Left hindlimb (tissue), 1 donor: ENCODE data around the gene CACNA1D.

ENCODE experiments used
- DNase-seq: peaks from one replicate; pipeline ENCODE4 v3.0.0-alpha.2; 2018

The CACNA1D gene

DNA sequence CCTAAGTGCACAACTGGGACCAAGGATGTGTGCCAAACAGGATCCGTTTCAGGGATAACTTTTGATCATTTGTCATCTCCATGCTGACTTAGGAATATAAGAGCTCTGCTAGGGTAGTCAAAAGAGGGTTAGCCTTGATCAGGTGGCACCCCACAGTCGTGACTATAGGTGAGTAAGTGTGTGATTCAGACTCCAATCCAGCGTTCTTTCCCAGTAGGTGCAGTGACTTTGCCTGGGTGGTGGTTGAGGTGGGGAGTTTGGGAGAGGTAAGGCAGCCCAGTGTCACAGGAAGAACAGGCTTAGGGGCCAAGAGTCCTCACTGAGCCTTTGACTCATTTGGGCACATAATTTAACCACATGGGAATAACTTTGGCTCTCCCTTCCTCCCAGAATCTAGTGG is 300.8 kb downstream of the CACNA1D start:
- DNase-seq, result no peak

DNA sequence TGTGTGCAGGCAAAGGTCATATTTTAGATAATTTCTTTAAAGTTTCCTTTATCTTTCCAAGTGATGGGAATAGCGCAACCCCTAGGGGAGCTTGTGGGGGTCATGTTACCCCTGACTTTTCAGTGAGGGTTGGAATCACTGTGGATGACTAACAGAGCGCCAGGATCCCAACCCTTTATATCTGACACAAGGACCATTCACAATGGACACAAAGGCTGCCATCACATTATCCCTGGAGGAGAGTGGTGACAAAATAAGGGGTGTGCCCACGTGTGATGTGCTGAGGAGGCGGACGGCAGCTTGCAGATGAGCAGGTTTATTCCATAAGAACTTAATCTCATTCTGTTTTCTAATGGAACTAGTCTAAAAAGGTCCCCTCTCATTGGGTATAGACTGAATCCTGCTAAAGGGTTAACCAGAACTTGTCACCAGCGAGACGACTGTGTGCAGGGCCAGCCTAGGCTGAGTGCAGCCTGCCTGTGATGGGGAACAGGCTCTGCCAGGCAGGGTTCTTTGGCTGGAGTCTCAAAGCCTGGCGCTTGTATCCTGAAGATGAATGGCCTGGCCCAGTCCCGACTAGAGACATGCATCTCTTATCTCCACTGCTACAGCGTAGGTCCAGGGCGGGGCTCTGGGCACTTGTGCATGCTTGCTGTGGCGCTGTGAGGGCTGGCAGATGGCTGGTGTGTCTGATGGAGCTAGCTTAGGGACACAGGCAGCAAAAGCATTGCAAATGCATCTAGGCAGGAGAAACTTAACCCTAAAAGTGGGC is 301.6 kb downstream of the CACNA1D start:
- DNase-seq, result no peak

DNA sequence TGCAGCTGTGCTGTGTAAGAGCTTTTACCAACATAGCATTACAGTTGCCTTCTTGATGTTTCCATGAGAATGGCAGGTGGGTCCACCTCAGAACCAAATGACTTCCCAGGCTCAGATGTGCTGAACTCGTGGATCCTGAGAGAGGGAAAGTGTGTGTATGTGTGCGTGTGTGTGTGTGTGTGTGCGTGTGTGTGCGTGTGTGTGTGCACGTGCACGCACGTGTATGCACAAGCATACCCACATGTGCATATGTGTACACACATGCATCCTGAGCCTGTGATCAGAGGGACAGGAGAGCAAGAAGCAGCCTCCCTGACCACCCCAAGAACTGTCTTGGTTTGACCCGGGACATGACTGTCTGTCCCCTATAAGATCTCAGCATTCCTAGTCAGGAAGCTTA is 303.7 kb downstream of the CACNA1D start:
- no peak for DNase-seq

DNA sequence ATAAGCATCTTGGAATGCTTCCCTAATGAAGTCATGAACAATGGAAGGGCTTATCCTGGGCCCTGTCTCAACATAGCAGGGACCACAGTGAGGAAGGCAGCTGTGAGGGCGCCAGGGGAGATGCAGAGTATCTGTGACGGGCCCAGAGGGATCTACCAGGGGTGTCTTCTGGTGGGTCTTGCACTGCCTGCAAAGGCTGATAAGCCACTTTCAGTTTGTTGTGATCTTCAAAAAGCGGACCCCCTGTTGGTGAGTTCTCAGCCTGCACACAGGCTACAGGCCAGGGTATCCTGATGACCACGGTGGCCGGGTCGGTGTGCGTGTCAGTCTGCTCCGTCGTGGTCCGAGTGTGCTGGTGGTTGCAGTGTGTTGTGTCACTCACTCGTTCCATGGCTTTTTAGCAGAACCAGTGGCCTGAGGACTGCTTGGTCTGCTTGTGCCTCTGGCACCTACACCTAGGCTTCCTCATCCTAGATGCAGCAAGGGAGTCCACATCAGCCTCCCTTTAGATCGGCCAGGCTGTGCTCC is 305.0 kb downstream of the CACNA1D start:
- DNase-seq, result no peak

DNA sequence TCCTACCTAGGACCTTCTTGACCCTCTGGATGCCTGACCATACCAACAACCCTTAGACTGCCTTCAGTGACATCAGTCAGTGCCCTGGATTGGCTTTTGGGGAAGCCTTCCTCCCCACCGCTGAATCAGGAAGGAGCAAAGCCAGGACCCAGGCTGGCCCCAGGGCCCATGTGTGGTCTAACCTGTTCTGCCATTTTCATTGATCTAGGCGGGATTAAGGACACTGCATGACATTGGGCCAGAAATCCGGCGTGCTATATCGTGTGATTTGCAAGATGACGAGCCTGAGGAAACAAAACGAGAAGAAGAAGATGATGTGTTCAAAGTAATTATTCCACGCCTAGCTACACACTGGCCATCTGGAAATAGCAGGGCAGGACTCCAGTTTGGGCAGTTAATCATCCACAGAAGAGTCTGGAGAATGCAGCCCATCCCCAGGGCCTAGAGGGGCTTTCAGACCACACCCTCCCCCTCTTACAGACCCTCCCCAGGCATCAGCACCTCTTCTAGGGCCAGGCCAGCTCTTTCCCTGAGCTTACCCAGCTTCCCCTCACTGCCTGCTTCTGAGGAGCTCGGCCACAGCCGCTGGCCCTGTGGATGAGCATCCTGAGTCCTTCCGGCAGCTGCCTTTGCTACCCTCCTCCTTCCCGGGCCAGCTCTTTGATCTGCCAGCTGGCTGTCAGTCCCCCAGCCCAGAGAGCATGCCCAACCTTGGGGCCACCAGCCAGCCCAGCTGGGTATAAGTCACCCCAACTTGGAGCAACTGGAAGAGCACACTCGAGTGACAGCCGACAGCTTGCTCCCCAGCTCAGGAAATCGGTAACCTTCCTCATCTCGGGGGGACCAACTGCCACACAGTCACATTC is 305.9 kb downstream of the CACNA1D start:
- no peak for DNase-seq

DNA sequence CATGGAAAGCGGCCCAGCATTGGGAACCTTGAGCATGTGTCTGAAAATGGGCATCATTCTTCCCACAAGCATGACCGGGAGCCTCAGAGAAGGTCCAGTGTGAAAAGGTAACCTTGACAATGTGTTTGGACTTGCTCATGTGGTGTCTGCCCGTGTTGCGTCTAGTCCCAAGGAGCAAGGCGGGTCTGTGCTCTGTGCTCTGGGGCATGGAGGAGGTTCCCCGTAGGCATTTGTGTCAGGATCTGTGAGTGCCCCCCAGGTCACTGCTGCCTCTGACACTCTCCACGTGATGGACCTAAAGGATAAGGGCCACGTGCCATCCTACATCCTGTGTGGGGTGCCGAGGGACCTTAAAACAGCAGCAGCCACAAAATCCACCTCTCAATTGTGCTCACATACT is 306.9 kb downstream of the CACNA1D start:
- DNase-seq, result no peak

DNA sequence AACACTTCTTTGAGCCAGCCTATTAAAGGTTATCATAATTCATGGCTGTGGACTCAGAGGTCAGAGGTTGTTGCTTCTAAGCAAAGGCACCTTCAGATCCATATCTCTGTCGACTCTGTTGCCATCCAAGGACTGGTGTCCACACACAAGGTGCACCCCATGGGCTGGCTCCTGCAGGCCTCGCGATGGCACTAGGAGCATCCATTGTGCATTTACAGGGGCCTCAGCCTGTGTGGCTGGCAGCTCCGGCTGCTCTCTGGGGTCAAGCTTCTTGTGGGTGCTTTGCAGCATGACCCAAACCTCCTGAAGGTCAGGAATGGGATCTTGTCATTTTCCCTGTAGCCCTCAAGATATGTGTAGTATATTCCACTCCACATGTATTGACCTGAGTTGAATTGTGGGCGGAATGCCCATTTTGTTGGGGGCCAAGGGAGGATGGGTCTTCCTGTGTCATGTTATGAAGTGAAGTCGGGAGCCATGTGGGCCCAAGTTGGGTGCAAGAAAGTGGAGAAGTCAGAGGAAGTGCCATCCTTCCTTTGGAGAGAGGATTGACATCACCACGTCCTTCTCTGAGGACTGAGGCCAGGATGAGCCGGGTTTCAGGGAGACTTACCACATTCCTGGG is 308.0 kb downstream of the CACNA1D start:
- DNase-seq, result no peak

DNA sequence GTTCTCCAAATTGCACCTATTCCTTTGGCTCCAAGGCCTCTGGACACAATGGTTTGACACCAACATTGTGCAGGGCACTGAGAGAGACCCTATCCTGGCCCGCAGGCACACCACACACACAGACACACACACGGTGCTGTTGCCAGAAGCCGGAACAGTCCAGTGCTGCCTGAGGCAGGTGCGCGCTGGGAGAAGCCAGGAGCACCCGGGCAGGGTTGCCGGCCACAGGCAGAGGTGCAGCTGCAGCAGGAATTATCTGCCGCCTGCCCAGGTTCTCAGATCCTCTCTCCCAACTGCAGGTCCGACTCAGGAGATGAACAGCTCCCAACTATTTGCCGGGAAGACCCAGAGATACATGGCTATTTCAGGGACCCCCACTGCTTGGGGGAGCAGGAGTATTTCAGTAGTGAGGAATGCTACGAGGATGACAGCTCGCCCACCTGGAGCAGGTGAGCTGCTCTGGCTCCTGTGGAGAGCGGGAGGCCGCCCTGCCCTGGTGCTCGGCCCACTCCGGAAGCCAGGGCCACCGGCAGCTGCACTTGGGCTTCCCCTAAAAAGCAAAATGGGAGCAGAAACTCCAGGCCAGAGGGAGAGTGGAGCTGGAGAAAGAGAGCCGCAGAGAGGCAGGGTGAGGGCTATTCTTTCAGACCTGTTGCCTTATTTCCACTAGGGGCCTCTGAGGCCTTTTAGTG is 308.9 kb downstream of the CACNA1D start:
- no peak for DNase-seq

DNA sequence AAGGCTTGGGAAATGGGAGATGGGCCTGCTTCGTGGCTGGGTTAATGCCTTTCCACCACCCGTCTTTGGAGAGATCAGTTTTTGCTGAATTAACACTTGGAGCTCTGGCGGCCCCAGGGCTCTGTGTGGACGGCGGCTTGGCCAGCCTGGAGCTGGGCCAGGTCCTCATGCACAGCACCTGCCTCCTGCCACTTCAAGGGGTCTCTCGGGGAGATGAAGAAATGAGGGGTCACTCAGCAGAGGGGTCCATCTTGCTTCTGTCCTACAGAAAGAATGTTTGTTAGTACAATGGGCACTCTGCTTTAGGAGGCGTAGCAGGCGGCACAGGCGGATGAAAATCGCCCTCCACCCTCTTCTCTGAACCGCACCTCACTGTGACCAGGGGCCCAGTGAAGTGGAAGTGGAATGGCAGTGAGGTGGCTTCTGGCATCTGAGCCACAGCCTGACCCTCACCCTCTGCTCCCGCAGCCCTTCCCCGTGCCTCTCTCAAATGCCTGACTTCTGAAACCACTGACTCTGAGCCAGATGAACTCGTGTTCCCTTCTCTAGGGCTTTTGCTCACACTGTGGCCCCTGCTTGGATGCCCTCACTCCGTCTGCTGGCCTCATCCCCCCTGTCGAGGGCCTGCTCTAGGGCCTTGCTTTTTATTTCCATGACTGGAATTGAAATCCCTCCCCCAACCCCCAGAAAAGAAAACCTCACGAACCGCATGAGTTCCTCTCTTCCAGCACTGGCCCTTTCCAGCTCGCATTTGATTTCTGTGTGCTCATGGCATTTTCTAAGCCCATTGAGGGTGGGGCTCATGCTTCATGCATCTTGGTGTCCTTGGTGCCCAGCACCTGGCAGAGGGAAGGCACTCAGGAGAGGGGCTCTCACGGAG is 309.6 kb downstream of the CACNA1D start:
- DNase-seq, result no peak

DNA sequence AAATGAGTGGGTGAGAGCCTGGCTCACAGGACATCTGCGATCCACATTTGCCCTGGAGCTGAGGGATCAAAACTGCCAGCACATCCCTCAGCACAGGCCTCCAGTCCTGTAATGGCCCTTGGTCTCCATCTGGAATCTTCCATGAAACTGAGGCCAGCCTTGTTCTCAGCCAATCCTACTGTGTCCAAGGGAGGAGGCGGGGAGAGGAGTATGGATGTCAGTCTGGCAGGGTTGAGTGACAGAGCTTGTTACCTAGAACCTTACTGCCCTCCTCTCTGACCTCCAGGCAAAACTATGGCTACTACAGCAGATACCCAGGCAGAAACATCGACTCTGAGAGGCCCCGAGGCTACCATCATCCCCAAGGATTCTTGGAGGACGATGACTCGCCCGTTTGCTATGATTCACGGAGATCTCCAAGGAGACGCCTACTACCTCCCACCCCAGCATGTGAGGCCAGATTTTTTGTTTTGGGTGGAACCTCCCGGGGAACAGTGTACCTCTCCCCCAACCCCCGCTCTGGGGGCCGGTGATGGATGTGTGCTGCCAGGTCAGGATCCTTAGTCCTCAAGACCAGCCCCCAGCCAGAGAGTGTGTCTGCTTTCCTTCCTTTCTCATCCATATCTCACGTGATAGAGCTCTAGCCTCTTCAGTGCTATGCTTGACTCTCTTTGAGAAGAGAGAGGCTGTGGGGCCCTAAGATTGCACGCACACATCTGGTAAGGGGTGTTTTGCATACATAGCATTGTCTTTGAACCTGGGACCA is 310.5 kb downstream of the CACNA1D start:
- no peak for DNase-seq

DNA sequence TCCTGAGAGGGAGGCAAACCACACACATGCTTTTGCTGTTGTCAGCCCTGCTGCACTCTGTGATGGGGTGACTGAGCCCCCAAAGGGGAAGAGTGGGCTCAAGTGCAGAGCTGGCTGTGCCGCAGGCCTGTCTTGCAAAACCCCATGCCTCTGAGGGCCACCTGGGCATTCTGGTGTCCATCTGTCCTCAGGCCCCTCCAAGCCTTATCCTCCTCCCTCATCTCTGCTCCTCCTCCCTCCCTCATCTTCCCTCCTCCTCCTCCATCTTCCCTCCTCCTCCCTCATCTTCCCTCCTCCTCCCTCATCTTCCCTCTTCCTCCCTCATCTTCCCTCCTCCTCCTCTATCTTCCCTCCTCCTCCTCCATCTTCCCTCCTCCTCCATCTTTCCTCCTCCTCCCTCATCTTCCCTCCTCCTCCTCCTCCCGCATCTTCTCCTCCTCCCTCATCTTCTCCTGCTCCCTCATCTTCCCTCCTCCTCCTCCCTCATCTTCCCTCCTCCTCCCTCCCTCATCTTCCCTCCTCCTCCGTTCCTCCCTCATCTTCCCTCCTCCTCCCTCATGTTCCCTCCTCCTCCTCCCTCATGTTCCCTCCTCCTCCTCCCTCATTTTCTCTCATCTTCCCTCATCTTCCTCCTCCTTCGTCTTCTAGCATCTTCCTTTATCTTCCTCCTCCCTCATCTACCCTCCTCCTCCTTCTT is 311.2 kb downstream of the CACNA1D start:
- DNase-seq, result no peak

DNA sequence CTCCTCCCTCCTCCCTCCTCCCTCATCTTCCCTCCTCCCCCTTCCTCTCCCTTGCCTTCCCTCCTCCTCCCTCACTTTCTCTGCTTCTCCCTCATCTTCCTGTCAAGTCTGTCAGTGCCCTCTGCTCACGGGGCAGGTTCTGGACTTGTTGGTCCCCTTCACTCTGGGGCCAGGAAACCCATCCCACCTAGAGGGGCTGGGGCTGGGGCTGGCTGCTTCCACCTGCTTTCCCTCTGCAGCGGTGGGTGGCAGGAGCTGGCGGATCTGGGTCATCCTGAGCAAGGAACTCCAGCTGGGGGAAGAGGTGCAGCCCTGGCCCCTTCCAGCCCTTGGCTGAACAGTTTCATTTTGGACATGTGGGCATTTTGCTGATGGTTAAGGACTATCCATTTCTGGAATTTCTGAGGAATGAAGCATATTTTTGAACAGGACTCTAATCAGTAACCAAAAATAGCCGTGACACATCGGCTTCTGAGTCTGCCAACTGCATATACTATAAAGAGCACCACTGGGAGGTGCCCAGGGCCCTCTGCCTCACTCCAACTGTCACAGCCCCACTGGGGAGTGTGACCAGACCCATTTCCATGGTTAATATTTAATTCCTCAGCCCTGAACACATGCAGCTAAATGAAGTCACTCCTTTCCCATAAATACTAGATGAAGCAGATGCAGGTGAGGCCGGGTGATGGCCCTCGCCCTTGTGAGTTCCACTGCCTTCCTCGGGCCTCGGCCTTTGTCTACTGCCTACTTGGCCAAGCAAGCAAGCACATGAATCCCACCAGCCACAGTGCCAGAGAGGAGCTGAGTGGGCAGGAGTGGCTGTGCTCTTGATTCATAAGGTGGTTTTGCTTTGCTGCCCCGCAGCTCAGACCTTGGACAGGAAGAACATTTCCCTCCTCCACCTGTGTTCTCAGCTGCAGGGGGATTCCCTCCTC is 312.0 kb downstream of the CACNA1D start:
- no peak for DNase-seq

DNA sequence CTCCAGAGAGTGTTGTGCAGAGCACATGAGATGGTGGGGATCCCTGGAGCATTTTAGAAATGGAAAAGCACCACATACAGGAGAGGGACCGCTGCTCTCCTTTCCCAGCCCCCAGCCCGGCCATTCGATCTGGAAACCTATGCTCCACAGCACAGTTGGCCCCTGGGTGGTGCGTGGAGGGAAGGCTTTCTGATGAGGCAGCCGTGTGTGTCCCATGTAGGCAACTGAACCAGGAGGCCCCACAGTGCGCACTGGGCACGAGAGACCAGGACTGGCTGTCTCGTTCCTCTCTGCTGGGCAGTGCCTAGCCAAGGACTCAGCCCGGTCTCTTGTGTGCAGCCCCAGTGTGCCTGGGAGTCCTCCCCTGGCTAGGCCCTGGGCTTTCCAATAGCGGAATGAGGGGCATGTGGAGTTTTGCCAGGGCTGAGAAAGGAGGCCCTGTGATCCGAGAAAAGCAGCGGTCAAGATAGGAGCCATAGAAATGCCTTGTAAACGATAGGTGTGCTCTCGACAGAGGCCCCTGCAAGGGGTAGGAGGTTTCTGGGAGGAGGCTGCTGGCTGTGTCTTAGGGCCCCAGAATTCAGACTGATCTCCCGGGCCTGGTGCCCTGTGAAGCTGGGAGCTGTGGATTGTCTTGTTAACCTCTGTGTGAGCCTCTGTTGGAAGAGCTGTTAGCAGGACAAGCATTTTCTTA is 312.9 kb downstream of the CACNA1D start:
- DNase-seq, result no peak

DNA sequence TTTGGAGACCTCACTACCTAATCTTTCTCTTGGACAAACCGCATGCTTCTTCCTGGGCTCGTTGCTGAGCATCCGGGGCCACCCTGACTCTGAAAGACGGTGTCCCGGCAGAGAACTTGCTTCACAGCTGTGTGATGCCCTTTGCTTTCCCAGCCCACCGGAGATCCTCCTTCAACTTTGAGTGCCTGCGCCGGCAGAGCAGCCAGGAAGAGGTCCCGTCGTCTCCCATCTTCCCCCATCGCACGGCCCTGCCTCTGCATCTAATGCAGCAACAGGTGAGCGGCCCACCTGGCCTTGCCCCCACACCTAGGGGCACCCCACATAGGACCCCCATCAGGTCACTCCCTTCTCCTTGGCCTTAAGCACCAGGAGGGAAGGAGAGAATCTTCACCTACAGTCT is 314.1 kb downstream of the CACNA1D start:
- no peak for DNase-seq

DNA sequence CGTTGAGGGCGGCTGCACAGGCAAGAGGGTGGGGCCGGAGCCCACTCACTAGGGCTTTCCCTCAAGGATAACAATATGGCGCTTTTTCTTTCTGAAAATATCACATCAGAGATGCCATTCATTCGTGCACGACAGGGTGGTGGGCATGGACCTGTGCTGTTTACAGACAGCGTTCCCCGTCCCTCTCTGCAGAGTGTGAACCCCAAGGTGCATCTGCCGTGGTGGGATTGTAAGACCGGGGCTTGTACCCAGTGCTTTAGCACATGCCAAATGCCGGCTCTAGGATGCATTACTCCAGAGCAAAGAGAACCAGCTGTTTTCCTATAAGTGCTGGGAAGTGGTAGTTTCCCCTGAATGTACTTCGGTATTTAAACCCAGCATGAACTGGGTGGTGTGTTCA is 314.9 kb downstream of the CACNA1D start:
- DNase-seq, result no peak

DNA sequence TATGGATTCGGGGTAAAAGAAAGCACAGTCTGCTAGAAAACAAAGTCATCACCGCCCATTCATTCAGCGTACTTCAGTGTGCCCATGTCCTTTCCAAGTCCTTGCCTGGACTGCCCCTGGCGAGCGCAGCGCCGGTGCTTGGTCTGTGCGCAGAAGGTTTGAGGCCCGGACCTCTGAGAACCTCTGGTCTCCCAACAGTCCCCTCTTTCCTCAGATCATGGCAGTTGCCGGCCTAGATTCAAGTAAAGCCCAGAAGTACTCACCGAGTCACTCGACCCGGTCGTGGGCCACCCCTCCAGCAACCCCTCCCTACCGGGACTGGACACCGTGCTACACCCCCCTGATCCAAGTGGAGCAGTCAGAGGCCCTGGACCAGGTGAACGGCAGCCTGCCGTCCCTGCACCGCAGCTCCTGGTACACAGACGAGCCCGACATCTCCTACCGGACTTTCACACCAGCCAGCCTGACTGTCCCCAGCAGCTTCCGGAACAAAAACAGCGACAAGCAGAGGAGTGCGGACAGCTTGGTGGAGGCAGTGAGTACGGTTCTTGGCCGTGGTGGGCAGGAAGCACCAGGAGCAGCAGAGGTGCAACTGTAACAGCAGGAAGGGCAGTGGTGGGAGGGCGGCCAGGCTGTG is 315.5 kb downstream of the CACNA1D start:
- DNase-seq, result no peak

DNA sequence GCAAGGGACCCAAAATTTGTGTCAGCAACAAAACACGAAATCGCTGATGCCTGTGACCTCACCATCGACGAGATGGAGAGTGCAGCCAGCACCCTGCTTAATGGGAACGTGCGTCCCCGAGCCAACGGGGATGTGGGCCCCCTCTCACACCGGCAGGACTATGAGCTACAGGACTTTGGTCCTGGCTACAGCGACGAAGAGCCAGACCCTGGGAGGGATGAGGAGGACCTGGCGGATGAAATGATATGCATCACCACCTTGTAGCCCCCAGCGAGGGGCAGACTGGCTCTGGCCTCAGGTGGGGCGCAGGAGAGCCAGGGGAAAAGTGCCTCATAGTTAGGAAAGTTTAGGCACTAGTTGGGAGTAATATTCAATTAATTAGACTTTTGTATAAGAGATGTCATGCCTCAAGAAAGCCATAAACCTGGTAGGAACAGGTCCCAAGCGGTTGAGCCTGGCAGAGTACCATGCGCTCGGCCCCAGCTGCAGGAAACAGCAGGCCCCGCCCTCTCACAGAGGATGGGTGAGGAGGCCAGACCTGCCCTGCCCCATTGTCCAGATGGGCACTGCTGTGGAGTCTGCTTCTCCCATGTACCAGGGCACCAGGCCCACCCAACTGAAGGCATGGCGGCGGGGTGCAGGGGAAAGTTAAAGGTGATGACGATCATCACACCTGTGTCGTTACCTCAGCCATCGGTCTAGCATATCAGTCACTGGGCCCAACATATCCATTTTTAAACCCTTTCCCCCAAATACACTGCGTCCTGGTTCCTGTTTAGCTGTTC is 316.9 kb downstream of the CACNA1D start:
- DNase-seq, result no peak
